Activated CD8-positive, alpha-beta memory T cell treated with anti-CD3 and anti-CD28 coated beads for 36 hours (primary cell): ENCODE results near the gene ATXN1. TPM values are rescaled to one million over a fixed set of nuclear protein-coding genes. Genes with fewer than 3 reads are reported as not detected.

Experiments
- CTCF ChIA-PET: fragments of 350-600 bp; sonication (Branson Sonifier 250); formaldehyde crosslinking; loops from one replicate; lab custom pipeline; 2021; ENCODE audit warnings: antibody characterized with exemption; lab: Charles Lee
- POLR2A ChIA-PET: fragments of 350-600 bp; sonication (Branson Sonifier 250); formaldehyde crosslinking; loops from one replicate; lab custom pipeline; 2021; ENCODE audit warnings: antibody characterized with exemption; lab: Charles Lee
- total RNA-seq, 2 experiments: library from RNA; stranded (reverse); gene quantifications; one replicate each; pipeline ENCODE4 v1.2.3, GENCODE V29; 2021

The ATXN1 gene
- total RNA-seq, 2 experiments from 2014 or later = 75.0 to 85.3 TPM

- ChIA-PET POLR2A (interaction anchor here (0.5 kb wide), 1 partner anchor 161 kb away, joined by 3 read pairs; the partner anchor contains the start of gene ATXN1), CTCF (no interaction called here)
Observed at GRCh38 chr6:16600026-16600425, 161.2 kb downstream of the ATXN1 start.

GRCh38 chr6:16596616-16597331, 164.5 kb downstream of the ATXN1 start:
- POLR2A ChIA-PET = no interaction called here

GRCh38 chr6:16595514-16596120, 165.6 kb downstream of the ATXN1 start:
- POLR2A ChIA-PET = no interaction called here
- CTCF ChIA-PET = interaction anchor here (0.6 kb wide), 1 partner anchor 111 kb away, joined by 3 read pairs; no protein-coding TSS in a partner anchor

More at GRCh38 chr6:16596616-16597331, 164.5 kb downstream of the ATXN1 start:
- CTCF ChIA-PET = no interaction called here

- POLR2A ChIA-PET = no interaction called here
- CTCF ChIA-PET = interaction anchor here (0.6 kb wide), 1 partner anchor 110 kb away, joined by 3 read pairs; no protein-coding TSS in a partner anchor
Observed at GRCh38 chr6:16594849-16595248, 166.4 kb downstream of the ATXN1 start.

GRCh38 chr6:16592223-16592911, 168.9 kb downstream of the ATXN1 start:
- ChIA-PET POLR2A (interaction anchor here (1.7 kb wide), 1 partner anchor 170 kb away, joined by 5 read pairs; no protein-coding TSS in a partner anchor), CTCF (no interaction called here)

GRCh38 chr6:16591396-16592222, 169.7 kb downstream of the ATXN1 start:
- ChIA-PET CTCF (interaction anchor here (0.5 kb wide), 1 partner anchor 10 kb away, joined by 3 read pairs; no protein-coding TSS in a partner anchor), POLR2A (interaction anchor here (0.7 to 1.7 kb wide), 3 partner anchors 46 to 171 kb away, joined by 4 to 6 read pairs (median 5); no protein-coding TSS in a partner anchor)

GRCh38 chr6:16585805-16586204, 175.5 kb downstream of the ATXN1 start:
- POLR2A ChIA-PET = no interaction called here
- CTCF ChIA-PET = no interaction called here

GRCh38 chr6:16583144-16583762, 178.0 kb downstream of the ATXN1 start:
- POLR2A ChIA-PET = no interaction called here
- CTCF ChIA-PET = no interaction called here

GRCh38 chr6:16582446-16583143, 178.7 kb downstream of the ATXN1 start:
- POLR2A ChIA-PET = no interaction called here
- CTCF ChIA-PET = no interaction called here

GRCh38 chr6:16578695-16579285, 182.5 kb downstream of the ATXN1 start:
- ChIA-PET CTCF (interaction anchor here (0.5 to 0.7 kb wide), 2 partner anchors 64 to 448 kb away, joined by 3 read pairs; no protein-coding TSS in a partner anchor), POLR2A (no interaction called here)

- CTCF ChIA-PET = interaction anchor here (0.8 kb wide), 1 partner anchor 10 kb away, joined by 3 read pairs; no protein-coding TSS in a partner anchor
- POLR2A ChIA-PET = no interaction called here
Observed at GRCh38 chr6:16576451-16577368, 184.6 kb downstream of the ATXN1 start.

- ChIA-PET CTCF (no interaction called here), POLR2A (no interaction called here)
Observed at GRCh38 chr6:16575655-16576054, 185.6 kb downstream of the ATXN1 start.

GRCh38 chr6:16572943-16573342, 188.3 kb downstream of the ATXN1 start:
- ChIA-PET CTCF (no interaction called here), POLR2A (no interaction called here)

- POLR2A ChIA-PET = no interaction called here
- CTCF ChIA-PET = no interaction called here
Observed at GRCh38 chr6:16572317-16572716, 188.9 kb downstream of the ATXN1 start.

- ChIA-PET CTCF (no interaction called here), POLR2A (no interaction called here)
Observed at GRCh38 chr6:16570946-16571345, 190.3 kb downstream of the ATXN1 start.

GRCh38 chr6:16570221-16570553, 191.1 kb downstream of the ATXN1 start:
- ChIA-PET CTCF (no interaction called here), POLR2A (no interaction called here)

GRCh38 chr6:16568128-16568527, 193.1 kb downstream of the ATXN1 start:
- ChIA-PET POLR2A (no interaction called here), CTCF (no interaction called here)
